Thoracic aorta (tissue), 2 donors: ENCODE data around the gene PTPRG. TPM values are rescaled to one million over a fixed set of nuclear protein-coding genes. Genes with fewer than 3 reads are reported as not detected.

Experiments used
- ATAC-seq: fragments of 150-250 bp; one replicate; pipeline ENCODE4 v1.8.0; 2017; ENCODE audit warnings: low read depth; ENCODE audit not compliant: insufficient number of reproducible peaks, low FRiP score
- DNase-seq: peaks from one replicate; pipeline ENCODE4 v3.0.0-alpha.2; 2020; ENCODE audit warnings: low spot score
- H3K27ac ChIP-seq, 2 donors: fragments of 200-600 bp; sonication (generic); 1 replicate in 1 of 2; 2 replicates in 1 of 2; pipeline ENCODE4 v1.5.1; 2016; ENCODE audit warnings: mild to moderate bottlenecking in 2 of 2, moderate library complexity in 2 of 2
- H3K27me3 ChIP-seq: fragments of 200-600 bp; sonication (generic); replicated peaks from 2 replicates; pipeline ENCODE4 v1.6.0; 2016; ENCODE audit warnings: mild to moderate bottlenecking; ENCODE audit not compliant: insufficient read depth
- H3K36me3 ChIP-seq: fragments of 200-600 bp; sonication (generic); one replicate; pipeline ENCODE4 v1.5.1; 2016
- H3K4me1 ChIP-seq, 2 donors: fragments of 200-600 bp; sonication (generic); 1 replicate in 1 of 2; 2 replicates in 1 of 2; pipeline versions ENCODE4 v1.5.1 to v1.6.0; 2016; ENCODE audit warnings: low read depth in 2 of 2, mild to moderate bottlenecking in 1 of 2; ENCODE audit not compliant: control insufficient read depth in 1 of 2
- H3K4me3 ChIP-seq: fragments of 200-600 bp; sonication (generic); 2 replicates; pipeline ENCODE4 v1.5.1; 2016; ENCODE audit warnings: mild to moderate bottlenecking
- H3K9me3 ChIP-seq: fragments of 200-600 bp; sonication (generic); 2 replicates; pipeline ENCODE4 v1.5.1; 2016
- CTCF ChIP-seq: fragments of 200-600 bp; sonication (generic); IDR thresholded peaks from one replicate; pipeline ENCODE4 v1.5.1; 2019; ENCODE audit warnings: antibody characterized with exemption
- total RNA-seq, 2 donors: library from RNA; depleted of rRNA; stranded (reverse); fragments of >200 nt; gene quantifications; one replicate each; pipeline versions ENCODE4 v1.1.0 to v1.2.3, GENCODE V29; 2016

Gene PTPRG
- total RNA-seq, 2 donors from 2014 or later, result 154 to 208 TPM

- TF ChIP-seq CTCF, result no peak
- no peak overlapping the region for H3K27ac ChIP-seq
- peaks cover 31 to 64% of the 10 kb centered on the region in 2 donors for H3K4me1 ChIP-seq
These were observed 285.1 kb downstream of the PTPRG start for GRCh38 chr3:61846488-61846887.

GRCh38 chr3:61847784-61848462 lies 286.6 kb downstream of the PTPRG start:
- no peaks in the 10 kb centered on the region for H3K27me3 ChIP-seq
- no peaks in the 10 kb centered on the region for H3K36me3 ChIP-seq
- H3K27ac ChIP-seq, result peak overlapping the region; percentile 73 to 83
- peak overlapping the region; percentile 40 for H3K4me3 ChIP-seq
- no peaks in the 10 kb centered on the region for H3K9me3 ChIP-seq
- DNase-seq (peak; percentile 15), ATAC-seq (peak; percentile 82)
- TF ChIP-seq CTCF, result no peak
- peaks cover 24 to 58% of the 10 kb centered on the region in 2 donors for H3K4me1 ChIP-seq

More at GRCh38 chr3:61846488-61846887, 285.1 kb downstream of the PTPRG start:
- Histone ChIP-seq H3K27me3 (no peaks in the 10 kb centered on the region), H3K4me3 (no peak overlapping the region), H3K36me3 (no peaks in the 10 kb centered on the region), H3K9me3 (no peaks in the 10 kb centered on the region)
- DNase-seq (no peak), ATAC-seq (no peak)

GRCh38 chr3:61848885-61849284 lies 287.5 kb downstream of the PTPRG start:
- TF ChIP-seq CTCF, result no peak
- Histone ChIP-seq H3K9me3 (no peaks in the 10 kb centered on the region), H3K27ac (peak overlapping the region; percentile 73 to 83), H3K4me1 (peaks cover 24 to 56% of the 10 kb centered on the region in 2 donors), H3K4me3 (peak overlapping the region; percentile 40), H3K27me3 (no peaks in the 10 kb centered on the region), H3K36me3 (no peaks in the 10 kb centered on the region)
- ATAC-seq (peak; percentile 66), DNase-seq (no peak)

- TF ChIP-seq CTCF, result no peak
- Histone ChIP-seq H3K4me1 (peaks cover 28 to 74% of the 10 kb centered on the region in 2 donors), H3K27me3 (no peaks in the 10 kb centered on the region), H3K36me3 (no peaks in the 10 kb centered on the region), H3K9me3 (no peaks in the 10 kb centered on the region), H3K4me3 (no peak overlapping the region), H3K27ac (peak overlapping the region in 1 of 2 donors; percentile 35)
- DNase-seq (no peak), ATAC-seq (no peak)
These were observed 292.5 kb downstream of the PTPRG start for GRCh38 chr3:61853912-61854311.

- no peak overlapping the region for H3K4me3 ChIP-seq
- ATAC-seq (no peak), DNase-seq (no peak)
- peak overlapping the region in 1 of 2 donors; percentile 50 for H3K27ac ChIP-seq
- peaks cover 21 to 66% of the 10 kb centered on the region in 2 donors for H3K4me1 ChIP-seq
- no peak for TF ChIP-seq CTCF
- H3K36me3 ChIP-seq, result no peaks in the 10 kb centered on the region
- H3K9me3 ChIP-seq, result no peaks in the 10 kb centered on the region
- no peaks in the 10 kb centered on the region for H3K27me3 ChIP-seq
These were observed 293.8 kb downstream of the PTPRG start for GRCh38 chr3:61855211-61855610.
